K562 treated with DMSO at 1 percent for 24 hours (cell line): ENCODE measurements around the gene COX7A1. TPM values are rescaled to one million over a fixed set of nuclear protein-coding genes. Genes with fewer than 3 reads are reported as not detected.

Experiments
- total RNA-seq: library from RNA; unstranded; fragments of 300-600 nt; gene quantifications from 2 replicates; pipeline ENCODE4 v1.2.3, GENCODE V29; 2022; ENCODE audit warnings: low read depth; ENCODE audit not compliant: insufficient read depth

COX7A1 gene
- not detected in 2 replicates for total RNA-seq

DNA sequence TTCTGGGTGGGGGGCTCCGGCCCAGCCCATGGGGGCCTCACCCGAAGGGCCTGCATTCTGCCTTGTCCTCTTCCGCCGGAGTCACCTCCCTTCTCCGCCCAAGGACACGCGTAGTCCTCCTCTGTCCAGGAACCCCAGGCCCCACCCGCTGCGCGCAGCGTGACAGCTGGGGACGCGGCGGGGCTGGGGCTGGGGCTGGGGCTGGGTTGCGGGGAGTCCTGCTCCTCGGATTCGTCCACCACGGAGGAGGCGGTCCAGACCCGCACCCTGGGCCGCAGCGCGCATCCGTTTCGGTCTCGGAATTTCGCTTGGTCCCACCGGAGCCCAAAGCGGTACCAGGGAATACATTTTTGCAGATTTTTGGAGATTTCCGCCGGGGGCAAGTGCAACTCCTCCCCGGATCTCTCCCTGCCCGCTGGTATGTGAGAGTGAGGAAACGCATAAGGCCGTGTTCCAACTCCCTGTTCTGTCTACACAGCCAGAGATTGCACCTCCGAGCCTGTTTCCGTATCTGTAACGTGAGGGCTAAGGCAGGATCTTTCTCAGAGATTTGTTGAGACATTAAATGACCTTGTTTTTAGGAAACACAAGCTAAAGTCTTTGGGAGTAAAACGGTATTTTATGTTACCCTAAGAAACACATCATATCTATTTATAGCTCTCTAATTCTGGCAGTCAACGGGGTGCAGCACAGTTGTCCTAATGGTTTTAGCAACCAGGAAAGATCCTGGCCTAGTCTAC lies at the start of gene COX7A1:
Gene COX7A1, minus strand, starts transcription at position 96 of the 740 bp plus-strand sequence. Its CDS starts 40 bp downstream, at position 56.

DNA sequence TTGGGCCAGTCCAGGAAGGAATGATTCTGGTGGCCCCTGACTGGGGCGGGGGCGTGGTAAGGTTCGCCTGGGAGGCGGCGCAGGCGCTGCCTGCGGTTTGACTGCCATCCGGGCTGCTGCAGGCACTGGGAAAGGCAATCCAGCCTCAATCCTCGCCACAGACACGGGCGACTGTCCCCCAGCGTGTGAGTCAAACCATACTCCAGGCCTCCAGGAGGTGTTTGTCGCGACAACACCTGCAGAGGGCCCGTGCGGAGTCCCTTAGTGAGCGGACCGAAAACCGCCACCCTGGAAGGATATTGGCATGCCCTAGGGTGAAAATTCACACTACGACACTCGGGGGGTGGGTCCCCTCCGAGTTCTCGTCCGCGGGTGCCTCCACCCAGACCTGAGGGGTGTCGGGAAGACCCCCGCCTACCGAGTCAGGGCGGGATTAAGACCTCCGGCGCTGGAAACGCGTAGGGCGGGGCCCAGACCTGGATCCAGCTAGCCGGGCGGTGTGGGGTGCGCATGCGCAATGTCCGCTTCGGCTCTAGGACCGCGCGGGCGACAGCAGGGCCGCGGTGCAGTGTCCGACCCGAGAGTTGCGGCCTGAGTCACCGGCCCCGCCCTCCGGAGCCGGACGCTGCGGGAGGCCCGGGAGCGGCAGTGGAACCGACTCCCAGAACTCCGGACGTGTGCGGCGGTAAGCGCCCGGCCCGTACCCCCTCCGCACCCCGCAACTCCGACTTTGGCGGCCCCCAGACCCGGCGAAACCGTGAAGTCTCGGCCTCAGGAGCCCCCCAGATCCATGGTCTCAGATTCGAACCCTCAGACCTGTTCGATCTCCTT lies 12.6 kb downstream of the COX7A1 start, which contains the start of gene CAPNS1:
Gene CAPNS1, plus strand, starts transcription at position 594 of the 831 bp plus-strand sequence. CDS start 946 bp downstream, outside the sequence.

DNA sequence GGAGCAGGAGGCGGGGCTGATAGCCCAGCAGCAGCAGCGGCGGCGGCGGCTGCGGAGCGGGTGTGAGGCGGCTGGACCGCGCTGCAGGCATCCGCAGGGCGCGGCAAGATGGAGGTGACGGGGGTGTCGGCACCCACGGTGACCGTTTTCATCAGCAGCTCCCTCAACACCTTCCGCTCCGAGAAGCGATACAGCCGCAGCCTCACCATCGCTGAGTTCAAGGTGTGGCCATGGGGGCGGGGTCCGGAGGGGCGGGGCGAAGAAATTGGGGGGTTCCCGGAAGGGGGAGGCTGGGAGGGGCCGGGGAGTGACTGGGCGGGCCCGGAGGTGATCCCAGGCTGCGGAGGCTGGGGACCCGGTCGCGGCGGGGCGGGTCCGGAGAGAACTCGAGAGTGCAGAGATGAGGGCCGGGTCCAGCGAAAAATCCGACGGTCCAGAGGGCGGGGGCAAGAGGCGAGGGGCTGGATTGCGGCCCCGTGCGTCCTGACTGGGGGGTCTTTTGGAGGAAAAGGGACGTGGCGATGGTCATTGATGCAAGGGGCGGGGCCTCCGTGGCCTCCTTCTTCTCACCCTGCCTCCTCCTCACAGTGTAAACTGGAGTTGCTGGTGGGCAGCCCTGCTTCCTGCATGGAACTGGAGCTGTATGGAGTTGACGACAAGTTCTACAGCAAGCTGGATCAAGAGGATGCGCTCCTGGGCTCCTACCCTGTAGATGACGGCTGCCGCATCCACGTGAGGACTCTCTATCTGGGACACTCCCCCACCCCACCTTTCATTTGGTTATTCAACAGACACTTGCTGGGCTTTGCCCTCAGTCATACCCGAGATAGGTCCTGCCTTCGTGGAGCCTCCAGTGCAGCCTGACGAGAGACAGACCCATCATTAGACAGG lies 36.5 kb downstream of the COX7A1 start, which contains the start of gene TBCB:
Gene TBCB, plus strand, starts transcription at position 16 of the 891 bp plus-strand sequence. Its CDS starts 93 bp downstream, at position 109.

DNA sequence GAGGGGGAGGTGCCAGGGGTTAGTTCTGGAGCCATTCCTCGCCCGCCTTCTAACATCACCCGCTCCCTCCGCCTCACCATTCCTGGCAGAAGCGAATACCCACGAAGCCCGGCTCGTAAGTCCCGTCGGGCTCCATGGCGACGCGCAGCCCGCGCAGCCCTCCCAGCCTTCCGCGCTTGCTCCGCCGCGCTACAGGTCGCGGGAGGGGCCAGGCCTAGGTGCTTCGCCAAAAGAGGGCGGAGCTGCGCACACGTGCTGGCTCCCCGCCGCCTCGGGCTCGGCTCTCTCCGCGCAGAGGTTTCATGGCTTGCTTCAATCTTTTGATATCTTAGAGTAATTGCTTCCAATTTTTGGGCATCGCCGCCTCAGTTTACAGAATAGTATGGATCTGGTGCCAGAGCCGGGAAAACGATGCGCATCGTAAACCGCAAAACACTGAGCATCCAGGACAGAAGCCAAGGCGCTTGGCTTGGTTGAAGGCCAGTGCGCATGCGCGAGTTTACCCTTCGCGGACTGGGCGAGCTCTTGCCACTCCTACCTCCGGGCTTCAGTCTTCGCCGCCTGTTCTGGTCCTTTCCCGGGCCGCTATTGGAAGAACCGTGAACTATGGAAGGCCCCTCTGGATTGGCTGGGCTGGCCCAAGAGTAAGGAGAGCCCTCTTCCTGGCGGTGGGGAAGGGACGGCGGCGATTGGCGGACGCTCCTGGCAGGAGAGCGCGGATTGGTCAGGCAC lies 37.4 kb downstream of the COX7A1 start, which contains the start of gene POLR2I:
Gene POLR2I, minus strand, starts transcription at position 155 of the 732 bp plus-strand sequence. Its CDS starts 19 bp downstream, at position 136.

DNA sequence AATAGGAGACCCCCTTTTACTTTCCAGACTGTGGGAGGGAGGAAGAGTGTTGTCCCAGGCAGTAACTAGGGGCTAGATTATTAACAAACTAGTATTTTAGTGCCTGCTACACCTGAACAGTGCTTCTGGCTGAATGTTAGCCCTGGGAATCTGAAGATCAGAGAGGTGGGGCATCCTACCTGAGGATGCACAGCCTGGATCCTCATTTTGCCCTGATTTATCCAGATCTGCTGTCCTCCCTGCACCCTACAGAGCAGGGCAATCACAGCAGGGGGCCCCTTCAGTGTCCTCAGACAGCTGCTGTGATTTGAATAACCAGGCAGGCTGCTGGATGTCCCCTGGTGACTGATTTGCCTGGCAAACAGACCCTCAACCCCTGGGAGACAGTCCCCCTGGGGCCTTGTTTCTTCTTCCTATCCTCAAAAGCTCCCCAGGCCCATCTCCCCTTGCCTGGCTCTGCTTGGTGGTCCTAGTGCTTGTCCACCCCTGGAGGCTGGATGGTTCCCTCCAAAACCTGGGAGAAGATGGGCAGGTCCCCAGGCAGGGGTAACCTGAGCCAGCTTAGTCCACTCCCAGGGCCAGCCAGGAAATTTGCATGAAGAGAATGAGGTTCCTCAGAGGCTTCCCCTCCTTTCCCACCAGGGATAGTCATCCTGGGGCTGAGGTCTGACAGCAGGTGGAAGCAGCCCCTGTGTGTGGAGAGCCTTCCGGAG lies 41.6 kb downstream of the COX7A1 start, which contains the start of gene OVOL3:
Gene OVOL3, plus strand, starts transcription at position 657 of the 713 bp plus-strand sequence. CDS start 60 bp downstream, outside the sequence.

Other genes with a start within 250 kb of the COX7A1 start
- gene HCST, start 249.9 kb downstream of the COX7A1 start, total RNA-seq, result not detected in 2 replicates
- gene TYROBP, start 244.2 kb downstream of the COX7A1 start, total RNA-seq, result 24.5 and 26.3 TPM in 2 replicates
- 0.32 and 0.80 TPM in 2 replicates for gene LRFN3, start 216.1 kb downstream of the COX7A1 start, total RNA-seq
- 65.0 and 68.6 TPM in 2 replicates for gene SDHAF1, start 157.3 kb downstream of the COX7A1 start, total RNA-seq
- gene SYNE4, start 143.6 kb downstream of the COX7A1 start, total RNA-seq, result 0.51 TPM in 1 of 2 replicates, not detected in the other
- 49.2 and 50.7 TPM in 2 replicates for gene ALKBH6, start 138.2 kb downstream of the COX7A1 start, total RNA-seq
- gene CLIP3, start 119.6 kb downstream of the COX7A1 start, total RNA-seq, result 1.1 and 7.2 TPM in 2 replicates
- gene THAP8, start 98.2 kb downstream of the COX7A1 start, total RNA-seq, result 8.1 and 8.7 TPM in 2 replicates
- 40.2 and 43.2 TPM in 2 replicates for gene WDR62, start 97.5 kb downstream of the COX7A1 start, total RNA-seq
- 0.70 TPM in 1 of 2 replicates, not detected in the other for gene OVOL3, start 41.3 kb downstream of the COX7A1 start, total RNA-seq
- gene POLR2I, start 37.6 kb downstream of the COX7A1 start, total RNA-seq, result 89.6 and 182 TPM in 2 replicates
- gene TBCB, start 37.0 kb downstream of the COX7A1 start, total RNA-seq, result 112 and 130 TPM in 2 replicates
- 307 and 326 TPM in 2 replicates for gene CAPNS1, start 12.4 kb downstream of the COX7A1 start, total RNA-seq
- 0.51 and 1.1 TPM in 2 replicates for gene ZNF565, start 62.2 kb upstream of the COX7A1 start, total RNA-seq
- 26.4 and 32.6 TPM in 2 replicates for gene ZNF146, start 62.7 kb upstream of the COX7A1 start, total RNA-seq
- 0.13 and 0.38 TPM in 2 replicates for gene ZFP14, start 226.8 kb upstream of the COX7A1 start, total RNA-seq